Measurements from ENCODE around the gene ZNF385A.
A peak's percentile ranks its signal among the peaks of the same experiment; 100 is the strongest.

The ZNF385A gene

DNA sequence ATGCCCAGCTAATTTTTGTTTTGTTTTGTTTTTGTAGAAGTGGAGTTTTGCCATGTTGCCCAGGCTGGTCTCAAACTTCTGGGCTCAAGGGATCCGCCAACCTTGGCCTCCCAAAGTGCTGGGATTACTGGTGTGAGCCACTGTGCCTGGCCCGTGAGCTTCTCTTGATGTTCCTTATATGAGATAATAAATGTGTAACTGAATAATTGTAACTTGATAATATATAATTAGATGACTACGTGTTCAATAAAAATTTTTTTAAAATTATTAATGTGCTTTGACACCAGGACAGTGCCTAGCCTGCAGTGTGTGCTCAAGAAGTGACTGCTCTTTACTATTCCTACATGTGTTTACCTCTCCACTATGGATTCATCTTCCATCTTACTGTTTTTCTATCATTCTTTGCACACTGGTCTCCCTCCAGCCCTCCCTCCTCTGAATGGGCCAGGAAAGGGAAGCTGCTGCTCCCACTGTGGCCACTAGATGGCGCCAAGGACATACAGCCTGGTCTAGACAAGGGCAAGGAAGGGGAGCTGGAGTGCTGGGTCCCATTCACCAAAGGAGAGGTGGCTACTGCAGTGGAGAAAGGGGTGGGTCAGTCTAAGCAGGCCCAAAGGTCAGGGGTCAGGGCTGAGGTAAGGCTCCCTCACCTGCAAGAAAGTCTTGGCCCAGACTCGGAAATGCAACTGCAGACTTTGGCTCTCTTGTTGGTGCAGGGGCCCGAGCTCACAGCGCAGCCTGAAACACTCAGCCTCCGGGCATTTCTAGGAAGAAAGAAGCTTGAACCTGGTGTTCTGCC lies 14.7 kb upstream of the ZNF385A start:
- no peak overlapping the region for H3K9ac ChIP-seq (ENCODE audit: low read length)
- no peaks in the 10 kb centered on the region for H3K27me3 ChIP-seq (ENCODE audit: control insufficient read depth in 1 of 2, insufficient read depth in 2 of 2, low read length in 2 of 2)
- no peak overlapping the region for H3K4me3 ChIP-seq (ENCODE audit: low read depth in 1 of 2, low read length in 2 of 2)
- no peaks in the 10 kb centered on the region for H3K9me3 ChIP-seq (ENCODE audit: low read length)
- H3K4me1 ChIP-seq (ENCODE audit: insufficient read depth, low read length), result peaks cover 20% of the 10 kb centered on the region
- peaks cover 97% of the 10 kb centered on the region for H3K36me3 ChIP-seq (ENCODE audit: insufficient read depth, low read length)
- H3K27ac ChIP-seq (ENCODE audit: low read depth, low read length), result no peak overlapping the region

DNA sequence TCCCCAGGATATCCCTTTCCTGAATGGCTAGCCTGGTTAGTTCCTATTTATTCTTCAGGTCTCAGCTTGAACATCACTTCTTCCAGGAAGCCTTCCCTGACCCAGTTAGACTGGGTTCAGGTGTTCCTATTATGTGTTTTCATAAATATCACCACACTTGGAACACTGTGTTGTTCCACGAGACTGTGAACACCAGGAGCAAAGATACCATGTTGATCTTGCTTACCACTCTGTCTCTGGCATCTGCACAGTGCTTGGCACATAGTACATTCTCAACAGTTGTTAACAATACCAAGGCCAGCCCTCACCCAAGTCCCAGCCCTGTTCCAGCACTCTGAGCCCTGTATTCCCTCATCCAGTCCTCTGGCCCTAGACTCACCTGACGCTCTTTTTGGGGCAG lies 13.7 kb upstream of the ZNF385A start:
- Histone ChIP-seq H3K9ac (ENCODE audit: low read length) (no peak overlapping the region), H3K27ac (ENCODE audit: low read depth, low read length) (no peak overlapping the region), H3K27me3 (ENCODE audit: control insufficient read depth in 1 of 2, insufficient read depth in 2 of 2, low read length in 2 of 2) (no peaks in the 10 kb centered on the region), H3K4me3 (ENCODE audit: low read depth in 1 of 2, low read length in 2 of 2) (no peak overlapping the region), H3K4me1 (ENCODE audit: insufficient read depth, low read length) (peaks cover 20% of the 10 kb centered on the region), H3K9me3 (ENCODE audit: low read length) (no peaks in the 10 kb centered on the region), H3K36me3 (ENCODE audit: insufficient read depth, low read length) (peaks cover 87% of the 10 kb centered on the region)

DNA sequence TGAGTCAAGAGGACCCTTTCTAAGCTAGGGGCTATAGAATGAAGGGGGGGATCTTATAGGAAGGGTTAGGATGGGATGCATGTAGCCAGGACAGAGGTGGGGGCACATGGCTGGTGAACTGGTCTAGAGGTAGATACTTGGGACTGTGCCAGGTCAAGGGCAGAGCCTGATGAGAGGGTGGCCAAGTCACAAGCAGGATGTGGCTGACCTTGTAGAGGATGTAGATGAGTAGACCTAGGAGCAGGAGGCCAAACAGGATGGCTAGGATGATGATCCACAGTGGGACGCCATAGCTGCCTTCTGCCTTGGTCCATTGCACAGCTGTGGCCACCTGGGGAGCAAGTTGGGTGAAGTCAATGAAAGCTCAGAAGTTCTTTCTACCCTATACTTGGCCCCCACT lies 12.6 kb upstream of the ZNF385A start:
- Histone ChIP-seq H3K4me3 (ENCODE audit: low read depth in 1 of 2, low read length in 2 of 2) (no peak overlapping the region), H3K9ac (ENCODE audit: low read length) (no peak overlapping the region), H3K27me3 (ENCODE audit: control insufficient read depth in 1 of 2, insufficient read depth in 2 of 2, low read length in 2 of 2) (no peaks in the 10 kb centered on the region), H3K36me3 (ENCODE audit: insufficient read depth, low read length) (peaks cover 78% of the 10 kb centered on the region), H3K27ac (ENCODE audit: low read depth, low read length) (no peak overlapping the region), H3K4me1 (ENCODE audit: insufficient read depth, low read length) (peaks cover 20% of the 10 kb centered on the region), H3K9me3 (ENCODE audit: low read length) (no peaks in the 10 kb centered on the region)

DNA sequence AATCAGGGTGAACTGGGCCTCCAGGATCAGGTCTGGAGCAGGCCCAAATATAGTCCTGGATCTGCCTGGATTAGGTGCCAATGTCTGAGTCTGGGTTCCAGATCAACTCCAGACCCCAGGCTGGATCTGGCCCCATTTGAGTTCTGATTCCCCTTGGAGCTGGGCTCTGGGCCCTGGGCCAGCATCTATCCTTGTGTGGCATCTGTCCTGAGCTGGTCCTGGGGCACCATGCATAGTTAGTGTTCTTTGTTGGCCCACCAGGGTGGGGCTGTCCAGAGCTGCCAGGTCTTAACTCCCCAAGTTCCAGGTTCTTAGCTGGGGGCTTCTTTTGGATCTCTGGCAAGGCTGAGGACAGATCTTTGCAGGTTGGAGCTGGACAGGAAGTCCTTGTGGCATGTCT lies 11.0 kb upstream of the ZNF385A start:
- no peaks in the 10 kb centered on the region for H3K9me3 ChIP-seq (ENCODE audit: low read length)
- no peak overlapping the region for H3K4me3 ChIP-seq (ENCODE audit: low read depth in 1 of 2, low read length in 2 of 2)
- peaks cover 20% of the 10 kb centered on the region for H3K4me1 ChIP-seq (ENCODE audit: insufficient read depth, low read length)
- H3K27me3 ChIP-seq (ENCODE audit: control insufficient read depth in 1 of 2, insufficient read depth in 2 of 2, low read length in 2 of 2), result no peaks in the 10 kb centered on the region
- peaks cover 62% of the 10 kb centered on the region for H3K36me3 ChIP-seq (ENCODE audit: insufficient read depth, low read length)
- H3K9ac ChIP-seq (ENCODE audit: low read length), result no peak overlapping the region
- H3K27ac ChIP-seq (ENCODE audit: low read depth, low read length), result no peak overlapping the region

DNA sequence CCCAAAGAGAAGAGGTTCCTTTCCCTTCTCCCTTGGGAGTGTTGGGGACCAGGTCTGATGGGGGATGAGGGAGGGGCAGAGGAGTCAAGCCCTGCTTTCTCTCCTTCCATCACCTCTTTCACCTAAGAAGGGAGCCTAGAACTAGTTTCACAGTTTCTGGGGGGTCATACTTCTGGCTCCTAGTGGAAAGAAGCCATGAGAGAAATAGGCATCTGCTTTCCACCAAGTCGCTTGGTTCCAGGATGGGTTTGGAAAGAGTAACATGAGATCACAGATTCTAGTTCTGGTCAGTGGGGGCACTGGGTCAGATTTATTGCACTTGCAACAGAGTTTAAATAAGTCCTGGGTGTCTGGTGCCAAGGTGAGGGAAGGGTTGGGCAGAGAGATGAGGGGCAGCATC lies 10.5 kb upstream of the ZNF385A start:
- Histone ChIP-seq H3K4me1 (ENCODE audit: insufficient read depth, low read length) (peaks cover 20% of the 10 kb centered on the region), H3K36me3 (ENCODE audit: insufficient read depth, low read length) (peaks cover 57% of the 10 kb centered on the region)

DNA sequence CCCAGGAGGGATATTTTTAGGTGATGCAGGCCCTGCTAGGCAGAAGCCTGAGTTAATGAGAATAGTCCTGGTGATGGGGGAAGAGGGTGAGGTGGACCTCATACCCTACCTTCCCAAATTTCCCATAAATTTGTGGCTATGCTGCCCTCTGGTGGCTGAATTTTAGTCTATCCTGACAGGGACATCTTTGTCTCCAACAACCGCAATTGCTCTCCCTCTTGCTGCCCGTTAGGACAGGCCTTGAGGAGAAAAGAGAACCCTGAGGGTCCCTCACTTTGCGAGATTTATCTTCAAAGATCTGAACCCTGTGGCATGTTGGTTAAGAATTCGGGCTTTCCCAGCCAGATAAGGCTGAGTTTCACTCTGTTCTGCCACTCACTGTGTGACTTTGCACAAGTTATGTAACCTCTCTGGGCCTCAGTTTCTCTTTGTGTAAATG lies 9.8 kb upstream of the ZNF385A start:
- no peak overlapping the region for H3K9ac ChIP-seq (ENCODE audit: low read length)
- no peaks in the 10 kb centered on the region for H3K9me3 ChIP-seq (ENCODE audit: low read length)
- no peaks in the 10 kb centered on the region for H3K27me3 ChIP-seq (ENCODE audit: control insufficient read depth in 1 of 2, insufficient read depth in 2 of 2, low read length in 2 of 2)
- H3K27ac ChIP-seq (ENCODE audit: low read depth, low read length), result no peak overlapping the region
- peaks cover 20% of the 10 kb centered on the region for H3K4me1 ChIP-seq (ENCODE audit: insufficient read depth, low read length)
- H3K4me3 ChIP-seq (ENCODE audit: low read depth in 1 of 2, low read length in 2 of 2), result no peak overlapping the region
- peaks cover 50% of the 10 kb centered on the region for H3K36me3 ChIP-seq (ENCODE audit: insufficient read depth, low read length)

More for the DNA sequence above, 10.5 kb upstream of the ZNF385A start:
- Histone ChIP-seq H3K27me3 (ENCODE audit: control insufficient read depth in 1 of 2, insufficient read depth in 2 of 2, low read length in 2 of 2) (no peaks in the 10 kb centered on the region), H3K4me3 (ENCODE audit: low read depth in 1 of 2, low read length in 2 of 2) (no peak overlapping the region), H3K9ac (ENCODE audit: low read length) (no peak overlapping the region), H3K9me3 (ENCODE audit: low read length) (no peaks in the 10 kb centered on the region), H3K27ac (ENCODE audit: low read depth, low read length) (no peak overlapping the region)

DNA sequence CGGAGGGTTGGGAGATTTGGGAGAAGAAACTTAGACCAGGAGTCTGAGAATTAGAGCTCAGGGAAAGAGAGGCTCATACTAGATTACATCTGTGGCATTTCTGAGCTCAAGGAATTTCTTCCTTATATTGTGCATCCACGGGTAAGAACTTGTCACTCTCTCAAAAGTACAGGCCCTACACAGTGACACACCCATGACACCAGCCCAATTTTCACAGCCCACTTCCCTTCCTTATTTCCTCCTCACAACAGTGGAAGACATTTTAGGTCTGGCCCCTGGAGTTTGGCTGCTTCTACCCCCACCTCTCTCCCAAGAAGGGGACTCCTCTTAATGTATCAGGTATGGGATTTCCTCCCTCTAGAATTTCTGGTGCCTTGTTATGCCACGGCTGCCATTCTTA lies 9.2 kb upstream of the ZNF385A start:
- no peak overlapping the region for H3K9ac ChIP-seq (ENCODE audit: low read length)
- H3K9me3 ChIP-seq (ENCODE audit: low read length), result no peaks in the 10 kb centered on the region
- H3K36me3 ChIP-seq (ENCODE audit: insufficient read depth, low read length), result peaks cover 44% of the 10 kb centered on the region
- H3K4me1 ChIP-seq (ENCODE audit: insufficient read depth, low read length), result peaks cover 20% of the 10 kb centered on the region
- no peak overlapping the region for H3K4me3 ChIP-seq (ENCODE audit: low read depth in 1 of 2, low read length in 2 of 2)
- H3K27ac ChIP-seq (ENCODE audit: low read depth, low read length), result peak overlapping the region; percentile 36
- no peaks in the 10 kb centered on the region for H3K27me3 ChIP-seq (ENCODE audit: control insufficient read depth in 1 of 2, insufficient read depth in 2 of 2, low read length in 2 of 2)

DNA sequence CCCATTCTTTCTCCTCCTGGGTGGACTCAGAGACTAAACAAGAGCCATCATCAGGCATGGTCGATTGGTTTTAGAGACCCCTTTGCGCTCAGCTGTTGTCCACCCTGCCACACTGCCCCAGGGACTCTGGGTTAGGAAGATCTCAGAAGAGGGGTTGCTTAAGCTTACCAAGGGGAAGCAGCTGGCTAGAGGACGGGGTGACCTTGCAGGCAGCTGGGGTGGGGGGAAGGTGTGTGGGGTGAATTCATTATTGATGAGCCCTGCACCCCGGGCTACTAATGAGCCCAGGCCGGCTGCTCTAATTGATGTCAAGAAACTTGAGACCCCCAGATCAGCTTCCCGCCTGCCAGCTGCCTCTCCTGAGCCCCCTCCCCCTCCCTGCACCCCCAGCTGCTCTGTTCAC lies 8.7 kb upstream of the ZNF385A start:
- Histone ChIP-seq H3K4me1 (ENCODE audit: insufficient read depth, low read length) (peaks cover 18% of the 10 kb centered on the region), H3K27ac (ENCODE audit: low read depth, low read length) (no peak overlapping the region), H3K36me3 (ENCODE audit: insufficient read depth, low read length) (peaks cover 39% of the 10 kb centered on the region), H3K27me3 (ENCODE audit: control insufficient read depth in 1 of 2, insufficient read depth in 2 of 2, low read length in 2 of 2) (no peaks in the 10 kb centered on the region), H3K9me3 (ENCODE audit: low read length) (no peaks in the 10 kb centered on the region), H3K4me3 (ENCODE audit: low read depth in 1 of 2, low read length in 2 of 2) (no peak overlapping the region), H3K9ac (ENCODE audit: low read length) (no peak overlapping the region)

DNA sequence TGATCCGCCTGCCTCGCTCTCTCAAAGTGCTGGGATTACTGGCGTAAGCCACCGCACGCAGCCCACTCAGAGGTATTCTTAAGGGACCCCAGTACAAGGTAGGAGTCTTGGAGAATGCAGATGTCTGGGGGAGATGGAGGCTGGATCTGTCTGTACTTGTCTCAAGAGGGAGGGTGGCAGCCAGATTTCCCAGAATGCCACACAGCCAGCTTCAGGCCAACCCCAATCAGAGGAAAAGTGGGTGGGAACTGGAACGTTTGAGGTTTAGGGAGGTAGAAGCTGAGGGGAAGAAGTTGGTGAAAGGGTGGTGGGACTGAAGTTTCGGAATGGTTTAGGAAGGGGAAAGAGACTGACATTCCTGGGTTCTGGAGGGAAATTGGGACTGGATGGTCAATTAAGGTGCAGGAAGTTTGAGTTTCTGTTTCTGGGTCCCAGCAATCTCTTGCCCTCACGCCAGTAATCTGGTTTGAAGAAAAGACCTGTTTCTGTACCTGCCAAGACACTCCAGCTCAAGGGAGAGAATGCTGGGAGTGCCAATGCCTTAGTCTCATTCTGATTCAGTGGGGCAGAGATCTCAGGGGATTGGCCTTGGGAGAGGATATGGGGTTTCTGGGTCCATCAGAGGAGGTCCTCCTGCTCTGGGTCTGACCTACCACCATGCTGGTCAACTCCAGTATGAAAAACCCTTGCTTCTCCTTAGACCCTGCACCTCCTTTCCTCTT lies 8.1 kb upstream of the ZNF385A start:
- Histone ChIP-seq H3K36me3 (ENCODE audit: insufficient read depth, low read length) (peaks cover 33% of the 10 kb centered on the region), H3K27me3 (ENCODE audit: control insufficient read depth in 1 of 2, insufficient read depth in 2 of 2, low read length in 2 of 2) (no peaks in the 10 kb centered on the region), H3K4me1 (ENCODE audit: insufficient read depth, low read length) (peaks cover 15% of the 10 kb centered on the region), H3K9ac (ENCODE audit: low read length) (no peak overlapping the region), H3K27ac (ENCODE audit: low read depth, low read length) (no peak overlapping the region), H3K4me3 (ENCODE audit: low read depth in 1 of 2, low read length in 2 of 2) (no peak overlapping the region), H3K9me3 (ENCODE audit: low read length) (no peaks in the 10 kb centered on the region)

DNA sequence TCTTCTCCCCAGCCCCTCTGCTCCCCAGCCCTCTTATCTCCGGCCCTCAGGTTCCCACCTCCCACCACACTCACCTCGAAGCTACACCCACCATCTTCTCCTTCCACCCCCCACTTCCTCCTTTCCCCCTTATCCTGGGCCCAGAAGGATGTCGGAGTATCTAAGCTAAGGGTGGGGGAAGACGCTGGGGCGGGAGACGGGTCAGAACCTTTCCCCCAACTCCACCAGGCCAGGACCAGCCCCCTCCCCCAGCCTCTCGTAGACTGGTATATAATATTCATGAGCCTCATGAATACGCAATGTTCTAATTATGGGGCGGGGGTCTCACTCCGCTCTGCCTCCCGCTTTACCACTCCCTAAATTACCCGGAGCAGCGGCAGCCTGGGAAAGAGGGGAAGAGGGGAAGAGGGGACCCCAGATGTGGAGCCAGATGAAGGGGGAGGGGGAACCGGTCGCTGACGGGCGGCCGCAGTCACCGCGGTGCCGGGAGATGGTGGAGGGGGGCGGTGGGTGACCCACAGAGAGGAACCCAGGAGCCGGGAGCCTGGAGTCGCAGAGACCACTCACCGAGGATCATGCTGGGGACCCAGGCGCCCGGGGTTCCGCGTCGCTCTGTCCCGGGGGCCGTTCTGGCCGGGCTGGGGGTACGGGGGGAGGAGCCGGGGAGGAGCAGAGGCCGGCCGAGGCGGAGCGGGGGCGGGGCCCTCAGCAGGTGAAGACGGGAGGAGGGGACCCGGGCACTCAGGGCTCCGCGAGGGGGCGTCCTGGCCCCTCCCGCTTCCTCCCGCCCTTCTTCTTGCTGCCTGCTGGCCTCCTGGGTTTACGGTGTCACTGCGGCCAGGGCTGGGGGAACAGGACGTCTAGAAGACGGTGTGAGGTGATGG lies 6.4 kb upstream of the ZNF385A start:
- H3K9ac ChIP-seq (ENCODE audit: low read length), result no peak overlapping the region
- H3K4me1 ChIP-seq (ENCODE audit: insufficient read depth, low read length), result peaks cover 15% of the 10 kb centered on the region
- H3K4me3 ChIP-seq (ENCODE audit: low read depth in 1 of 2, low read length in 2 of 2), result peak overlapping the region in 1 of 2 donors; percentile 33
- peaks cover 16% of the 10 kb centered on the region for H3K36me3 ChIP-seq (ENCODE audit: insufficient read depth, low read length)
- H3K27ac ChIP-seq (ENCODE audit: low read depth, low read length), result peak overlapping the region; percentile 28
- H3K9me3 ChIP-seq (ENCODE audit: low read length), result no peaks in the 10 kb centered on the region
- no peaks in the 10 kb centered on the region for H3K27me3 ChIP-seq (ENCODE audit: control insufficient read depth in 1 of 2, insufficient read depth in 2 of 2, low read length in 2 of 2)

DNA sequence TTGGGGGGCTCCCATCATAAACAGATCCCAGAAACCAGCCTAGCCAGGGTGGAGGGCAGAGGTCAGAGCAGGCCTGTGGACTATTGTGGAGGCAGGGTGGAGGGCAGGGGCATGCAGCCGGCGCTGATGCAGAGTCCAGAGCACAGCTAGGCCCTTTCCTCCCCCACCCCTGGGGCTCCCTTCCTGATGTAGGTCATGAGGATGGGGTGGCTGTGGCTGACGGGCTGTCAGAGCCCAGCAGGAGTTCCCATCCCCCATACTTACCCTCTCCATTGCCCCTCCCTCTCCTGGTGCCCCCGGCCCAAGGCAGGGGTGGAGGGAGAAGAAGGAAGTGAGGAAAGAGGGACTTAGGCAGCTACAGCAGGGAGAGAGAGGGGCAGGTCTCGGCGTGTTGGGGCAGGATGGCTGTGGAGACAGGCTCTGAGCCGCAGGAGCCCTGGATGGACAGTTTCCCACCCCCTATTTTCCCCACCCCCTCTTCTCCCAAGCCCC lies 5.7 kb upstream of the ZNF385A start:
- Histone ChIP-seq H3K27ac (ENCODE audit: low read depth, low read length) (no peak overlapping the region), H3K27me3 (ENCODE audit: control insufficient read depth in 1 of 2, insufficient read depth in 2 of 2, low read length in 2 of 2) (no peaks in the 10 kb centered on the region), H3K9me3 (ENCODE audit: low read length) (no peaks in the 10 kb centered on the region), H3K9ac (ENCODE audit: low read length) (no peak overlapping the region), H3K4me3 (ENCODE audit: low read depth in 1 of 2, low read length in 2 of 2) (no peak overlapping the region), H3K4me1 (ENCODE audit: insufficient read depth, low read length) (peaks cover 11% of the 10 kb centered on the region), H3K36me3 (ENCODE audit: insufficient read depth, low read length) (peaks cover 9% of the 10 kb centered on the region)

All from muscle layer of colon (tissue), 2 donors.